Activated effector memory CD4-positive, alpha-beta T cell treated with Interleukin-2 at 50 U/mL for 16 hours (primary cell): ENCODE results near the gene BTD.

Source experiments
- DNase-seq: peaks from one replicate; pipeline ENCODE4 v3.0.0-alpha.2; 2020

BTD gene

DNA sequence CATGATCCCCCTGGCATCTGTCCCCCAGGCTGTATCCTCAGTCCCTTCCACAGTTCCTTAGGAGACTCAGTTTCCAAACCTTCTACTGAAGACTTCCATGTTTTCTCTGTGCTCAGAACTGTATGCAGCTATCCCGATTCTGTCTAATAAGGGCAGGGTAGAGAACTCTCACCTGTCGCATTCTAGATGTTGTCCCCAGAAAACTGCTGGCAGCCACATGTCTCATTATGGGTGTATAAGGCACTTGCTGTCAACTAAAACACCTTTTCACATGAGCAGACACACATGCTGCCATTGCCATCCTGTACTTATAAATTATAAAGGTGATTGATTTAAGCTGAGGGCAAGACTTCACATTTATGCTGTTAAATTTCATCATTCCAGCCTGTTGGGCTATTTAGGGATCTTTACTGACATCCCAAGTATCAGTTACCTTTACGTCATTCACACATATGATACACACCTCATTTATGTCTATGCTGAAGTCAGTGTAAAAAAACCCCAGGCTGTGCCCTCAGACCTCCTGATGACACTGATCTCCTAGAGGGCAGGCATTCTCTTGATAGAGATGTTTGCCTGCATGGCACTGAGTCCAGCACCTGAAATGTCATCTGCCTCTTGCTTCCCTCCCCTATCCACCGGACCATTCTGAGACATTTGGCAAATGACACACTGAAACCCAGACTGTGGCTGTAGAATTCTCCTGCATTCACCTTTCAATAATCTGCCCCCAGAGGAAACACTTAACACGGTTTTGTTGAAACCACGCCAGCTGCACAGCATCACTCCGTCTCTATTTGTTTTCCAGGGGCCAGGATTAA, 35.8 kb downstream of the BTD start:
- no peak for DNase-seq

DNA sequence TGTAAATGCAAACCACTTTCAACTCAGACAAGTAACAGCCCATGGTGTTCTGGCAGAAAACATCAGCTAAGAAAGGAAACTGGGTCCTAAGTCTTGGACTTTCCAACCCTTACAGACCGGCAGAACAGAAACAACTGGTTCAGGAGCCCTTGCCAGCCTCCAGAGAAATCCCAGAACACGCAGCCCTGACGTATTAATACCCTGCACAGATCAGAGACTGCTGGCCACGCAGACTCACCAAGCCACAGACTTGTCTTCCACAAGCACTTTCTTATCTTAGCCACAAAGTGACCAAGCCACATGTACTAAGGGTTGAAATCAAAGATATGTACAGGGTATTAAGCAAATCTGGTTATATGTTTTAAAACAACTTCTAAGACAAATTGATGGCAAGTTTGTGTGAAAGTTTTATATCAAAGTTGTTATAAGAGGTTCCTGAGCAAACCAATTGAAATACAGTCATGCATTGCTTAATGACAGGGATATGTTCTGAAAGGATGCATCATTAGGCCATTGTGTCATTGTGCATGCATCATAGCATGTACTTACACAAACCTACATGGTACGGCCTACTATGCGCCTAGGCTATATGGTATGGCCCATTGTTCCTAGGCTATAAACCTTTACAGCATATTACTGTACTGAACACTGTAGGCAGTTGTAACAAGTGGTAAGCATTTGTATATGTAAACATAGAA, 36.8 kb downstream of the BTD start:
- DNase-seq, result no peak

DNA sequence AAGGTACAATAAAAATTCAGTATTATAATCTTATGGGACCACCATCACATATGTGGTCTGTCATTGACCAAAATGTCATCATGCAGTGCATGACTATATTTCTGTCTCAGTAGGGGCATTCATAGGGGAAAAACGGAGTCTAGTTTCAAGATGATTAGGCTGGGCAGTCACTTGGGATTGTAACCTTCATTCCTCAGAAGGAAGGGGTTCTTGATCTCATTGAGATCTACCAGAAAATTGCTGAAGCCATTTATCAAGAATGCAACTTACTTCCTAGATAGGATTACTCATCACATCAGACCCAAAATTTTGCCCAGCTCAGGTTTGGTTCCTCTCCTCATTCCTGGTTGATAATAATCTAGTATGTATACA, 37.3 kb downstream of the BTD start:
- no peak for DNase-seq

DNA sequence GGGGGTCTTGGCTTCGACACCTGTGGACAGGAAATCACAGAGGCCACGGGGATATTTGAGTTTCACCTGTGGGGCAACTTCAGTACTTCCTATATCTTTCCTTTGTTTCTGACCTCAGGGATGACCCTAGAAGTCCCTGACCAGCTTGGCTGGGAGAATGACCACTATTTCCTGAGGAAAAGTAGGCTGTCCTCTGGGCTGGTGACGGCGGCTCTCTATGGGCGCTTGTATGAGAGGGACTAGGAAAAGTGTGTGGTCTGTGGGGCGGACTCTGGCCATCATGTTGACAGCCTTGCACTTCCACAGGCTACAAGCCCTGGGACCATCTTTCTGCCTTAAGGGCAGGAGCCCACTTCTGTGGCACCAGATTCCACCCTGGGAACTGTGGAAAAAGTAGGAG, 43.7 kb downstream of the BTD start:
- no peak for DNase-seq

DNA sequence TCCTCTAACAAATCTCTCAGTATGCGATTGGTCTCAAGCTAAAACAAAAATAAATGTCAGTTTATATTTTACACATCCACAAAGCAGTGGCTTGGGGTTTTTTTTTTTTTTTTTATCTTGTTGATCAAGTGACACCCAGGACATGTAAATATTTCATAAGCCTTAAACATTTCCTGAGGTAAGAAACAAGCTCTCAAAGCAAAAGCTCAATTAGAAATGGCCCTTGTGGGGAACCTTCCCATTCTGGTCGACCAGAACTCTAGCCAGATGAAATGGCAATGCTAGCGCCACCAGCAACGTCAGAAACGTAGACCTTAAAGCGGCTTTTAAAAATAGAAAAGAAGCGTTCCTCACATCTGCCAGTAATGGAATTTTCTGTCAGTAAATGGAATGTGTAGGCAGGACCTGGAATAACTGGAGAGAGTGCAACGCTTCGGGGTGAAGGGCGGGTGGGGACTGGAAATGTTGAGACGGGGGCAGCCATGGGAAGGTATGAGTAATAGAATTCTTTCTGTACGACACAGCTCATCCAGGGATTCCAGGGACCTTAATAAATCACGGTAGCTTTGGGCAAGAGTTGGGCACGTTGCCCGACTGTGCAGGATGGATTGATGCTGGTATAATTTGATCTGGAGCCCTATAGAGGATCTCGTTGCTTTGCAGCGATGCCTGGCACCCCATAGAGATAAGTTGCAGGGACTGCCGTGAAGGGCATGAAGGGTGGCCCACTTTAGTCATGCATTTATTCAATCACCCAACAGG, 44.4 kb downstream of the BTD start:
- DNase-seq, result no peak

DNA sequence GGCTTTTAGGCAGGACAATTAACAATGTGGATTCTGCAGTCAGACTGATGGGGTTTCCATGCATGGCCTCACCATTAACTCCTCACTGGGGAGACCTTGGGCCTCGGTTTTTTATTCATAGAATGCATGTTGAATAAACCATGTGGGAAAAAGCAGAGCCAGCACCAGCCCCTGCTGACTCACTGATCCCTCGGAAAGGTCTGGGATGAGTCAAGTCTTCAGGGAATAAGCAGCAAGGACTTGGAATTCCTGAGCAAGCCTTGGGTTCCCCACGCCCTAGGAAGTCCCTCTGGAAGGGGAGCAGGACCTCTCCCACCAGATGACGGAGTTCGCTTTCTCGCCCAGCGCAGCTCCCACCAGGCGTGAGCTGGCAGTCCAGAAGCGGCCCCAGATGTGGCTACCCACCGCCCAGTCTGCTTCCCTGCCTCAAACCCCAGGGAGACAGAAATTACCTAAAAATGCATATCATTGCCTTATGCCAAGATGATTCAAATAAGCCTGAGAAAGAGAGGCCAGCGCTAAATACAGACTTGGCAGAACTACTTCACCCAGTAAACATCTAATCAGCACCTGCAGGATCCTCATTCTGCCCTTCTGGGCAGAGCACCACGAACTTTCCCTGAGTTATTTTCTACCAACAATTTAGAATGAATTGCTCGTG, 45.4 kb downstream of the BTD start:
- no peak for DNase-seq

DNA sequence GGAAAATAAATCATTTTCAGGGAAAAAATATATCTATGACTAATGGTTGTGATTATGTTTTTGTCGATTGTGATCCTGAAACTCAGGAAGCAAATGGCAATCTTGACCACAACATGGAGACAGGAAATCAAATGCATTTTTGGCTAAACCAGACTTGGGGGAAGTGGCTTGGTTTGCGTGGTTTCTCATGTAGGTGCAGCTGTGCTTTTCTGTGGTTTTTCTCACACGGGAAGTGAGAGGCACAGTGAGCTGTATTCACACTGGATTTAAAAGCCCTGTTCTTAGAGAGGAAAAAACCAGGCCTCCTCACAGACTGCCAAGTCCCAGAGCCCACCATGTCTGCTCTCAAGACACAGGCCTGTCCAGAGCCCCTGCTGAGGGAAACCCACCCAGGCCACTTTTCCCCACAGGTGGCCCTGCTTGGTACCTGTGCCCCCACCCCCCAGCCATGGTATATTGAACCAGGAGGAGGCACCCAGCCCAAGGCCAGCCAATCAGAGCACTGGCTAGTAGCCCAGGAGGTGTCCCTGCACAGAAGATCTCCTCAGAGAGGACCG, 46.1 kb downstream of the BTD start:
- DNase-seq, result peak; percentile 40

DNA sequence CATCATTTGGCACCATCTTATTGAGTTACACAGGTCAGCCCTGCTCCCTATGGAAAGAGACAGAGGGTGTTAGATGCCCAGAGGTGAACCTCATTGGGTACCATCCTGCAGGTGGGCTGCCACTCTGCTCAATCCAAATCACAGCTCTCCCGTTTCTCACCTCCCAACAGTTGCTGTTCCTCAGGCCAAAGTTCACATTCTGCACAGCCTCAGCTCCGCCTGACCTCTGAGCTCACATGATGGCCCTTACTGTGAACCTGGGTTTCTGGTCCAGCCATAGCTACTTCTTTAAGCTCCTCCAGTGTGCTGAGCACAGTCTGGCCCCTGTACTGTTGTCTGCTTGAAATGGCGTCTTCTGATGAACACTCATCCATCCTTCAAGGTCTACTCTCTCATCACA, 47.8 kb downstream of the BTD start:
- no peak for DNase-seq

DNA sequence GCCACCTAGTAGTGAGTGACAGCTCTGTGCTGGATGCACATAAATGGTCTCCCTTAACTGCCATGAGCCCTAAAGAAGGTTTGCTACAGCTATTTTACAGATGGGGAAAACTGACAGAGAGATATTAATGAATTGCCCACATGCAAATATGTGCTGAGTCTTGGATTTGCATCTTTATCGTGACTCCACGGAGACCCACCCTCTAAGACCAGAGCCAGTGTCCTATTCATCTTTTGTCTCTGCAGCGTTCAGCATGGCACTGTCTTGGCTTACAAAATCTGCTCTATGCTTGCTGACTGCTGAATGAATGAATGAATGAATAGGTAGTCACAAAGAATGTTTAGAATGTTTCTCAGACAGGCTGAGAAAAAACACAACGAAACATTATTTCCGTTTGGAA, 48.3 kb downstream of the BTD start:
- DNase-seq, result no peak

DNA sequence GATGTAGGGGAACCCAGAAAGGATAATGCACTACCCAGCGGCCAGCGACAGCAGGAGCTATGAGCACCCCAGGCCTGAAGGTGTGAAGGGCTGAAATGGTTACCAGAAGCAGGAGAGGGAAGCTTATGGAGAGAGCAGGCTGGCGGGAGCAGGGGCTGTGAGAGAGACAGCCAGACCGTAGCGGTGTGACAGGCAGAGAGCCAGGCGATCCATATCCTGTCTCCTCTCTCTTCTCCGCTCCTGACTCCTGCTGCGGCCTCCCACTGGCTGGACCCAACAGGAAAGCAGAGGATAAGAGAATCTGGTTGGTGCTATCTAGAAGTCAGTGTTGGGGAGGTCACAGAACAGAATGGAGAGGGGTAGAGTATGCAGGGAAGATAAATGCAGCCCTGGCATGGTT, 49.9 kb downstream of the BTD start:
- DNase-seq, result no peak

DNA sequence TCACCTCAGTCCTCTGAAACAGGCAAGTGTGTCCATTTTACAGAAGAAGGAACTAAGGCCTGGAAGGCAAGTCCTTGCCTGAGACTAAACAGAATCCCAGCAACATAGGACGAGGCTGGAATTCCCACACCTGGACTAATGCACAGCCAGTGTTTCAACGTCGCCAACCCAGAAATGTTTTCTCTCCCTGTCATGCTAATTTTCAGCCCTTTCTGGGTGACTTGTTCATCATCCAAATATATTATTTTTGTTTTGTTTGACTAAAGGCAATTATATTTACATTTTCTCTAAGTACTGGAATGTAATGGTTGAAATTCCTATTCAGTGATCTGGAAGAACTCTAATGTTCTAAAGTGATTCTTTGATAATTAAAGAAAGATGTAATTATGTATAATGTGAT, 51.8 kb downstream of the BTD start:
- no peak for DNase-seq

DNA sequence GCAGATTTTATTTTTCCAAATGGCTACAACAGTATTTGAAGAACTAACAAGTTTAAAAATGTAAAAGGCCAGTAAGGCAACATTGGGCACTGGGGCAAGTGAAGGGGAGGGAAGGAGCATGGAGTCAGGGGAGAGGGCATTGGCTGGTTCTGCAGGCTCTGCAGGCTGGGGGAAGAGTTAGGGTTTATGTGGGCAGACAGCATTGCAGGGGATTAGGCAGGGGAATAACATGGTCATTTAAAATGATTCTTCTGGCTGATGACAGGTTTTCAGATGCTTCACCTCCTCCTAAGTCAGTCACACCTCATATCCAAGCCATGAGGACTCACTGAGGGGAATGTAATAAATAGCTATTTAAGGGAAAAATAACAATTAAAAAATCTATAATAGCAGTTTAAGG, 52.6 kb downstream of the BTD start:
- DNase-seq, result no peak

DNA sequence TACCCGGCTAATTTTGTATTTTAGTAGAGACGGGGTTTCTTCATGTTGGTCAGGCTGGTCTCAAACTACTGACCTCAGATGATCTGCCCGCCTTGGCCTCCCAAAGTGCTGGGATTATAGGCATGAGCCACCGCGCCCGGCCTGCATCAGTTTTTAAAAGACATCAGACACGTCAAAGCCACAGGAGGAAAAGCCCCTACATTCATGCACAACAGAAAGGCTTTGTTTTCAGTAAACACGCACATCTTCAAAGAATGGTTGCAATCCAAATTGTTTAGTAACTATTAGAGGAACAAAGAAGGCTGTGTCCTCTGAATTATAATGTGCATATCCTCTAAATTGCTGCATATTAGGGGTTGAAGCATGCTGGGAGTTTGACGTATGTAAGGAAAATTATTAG, 53.3 kb downstream of the BTD start:
- DNase-seq, result no peak

DNA sequence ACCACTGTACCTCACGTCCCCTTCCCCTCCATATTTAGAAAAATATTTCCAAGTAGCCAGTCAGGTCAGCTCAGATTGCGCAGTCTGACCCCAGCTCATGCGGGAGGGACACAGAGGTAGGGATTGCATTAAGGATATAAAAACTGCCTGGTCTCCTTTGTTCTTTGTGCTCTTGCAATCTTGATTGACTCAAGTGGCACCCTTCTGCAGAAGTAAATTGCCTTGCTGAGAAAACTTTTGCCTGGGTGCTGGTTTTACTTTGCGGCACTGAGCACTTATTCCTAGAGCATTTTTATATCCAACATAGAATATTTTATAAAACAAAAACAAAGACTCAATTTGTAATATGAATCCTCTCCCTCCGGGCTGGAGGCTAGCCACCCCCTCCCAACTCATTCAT, 54.8 kb downstream of the BTD start:
- no peak for DNase-seq

DNA sequence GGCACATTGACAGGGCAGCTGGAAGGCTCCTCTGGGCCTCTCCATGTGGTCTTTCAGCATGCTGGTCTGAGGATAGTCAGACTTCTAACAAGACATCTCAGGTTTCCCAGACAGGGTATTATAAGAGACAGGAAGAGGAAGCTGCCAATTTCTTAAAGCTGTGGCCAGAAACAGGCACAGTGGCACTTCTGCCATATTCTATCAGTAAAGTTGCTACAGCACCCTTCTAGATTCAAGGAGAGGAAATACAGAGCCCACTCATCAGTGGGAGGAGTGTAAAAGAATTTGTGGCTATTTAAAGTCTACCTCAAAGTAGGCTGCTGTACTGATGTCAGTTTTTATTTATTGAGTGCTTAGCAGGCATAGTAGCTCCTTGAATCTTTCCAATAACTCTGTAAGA, 55.5 kb downstream of the BTD start:
- no peak for DNase-seq

DNA sequence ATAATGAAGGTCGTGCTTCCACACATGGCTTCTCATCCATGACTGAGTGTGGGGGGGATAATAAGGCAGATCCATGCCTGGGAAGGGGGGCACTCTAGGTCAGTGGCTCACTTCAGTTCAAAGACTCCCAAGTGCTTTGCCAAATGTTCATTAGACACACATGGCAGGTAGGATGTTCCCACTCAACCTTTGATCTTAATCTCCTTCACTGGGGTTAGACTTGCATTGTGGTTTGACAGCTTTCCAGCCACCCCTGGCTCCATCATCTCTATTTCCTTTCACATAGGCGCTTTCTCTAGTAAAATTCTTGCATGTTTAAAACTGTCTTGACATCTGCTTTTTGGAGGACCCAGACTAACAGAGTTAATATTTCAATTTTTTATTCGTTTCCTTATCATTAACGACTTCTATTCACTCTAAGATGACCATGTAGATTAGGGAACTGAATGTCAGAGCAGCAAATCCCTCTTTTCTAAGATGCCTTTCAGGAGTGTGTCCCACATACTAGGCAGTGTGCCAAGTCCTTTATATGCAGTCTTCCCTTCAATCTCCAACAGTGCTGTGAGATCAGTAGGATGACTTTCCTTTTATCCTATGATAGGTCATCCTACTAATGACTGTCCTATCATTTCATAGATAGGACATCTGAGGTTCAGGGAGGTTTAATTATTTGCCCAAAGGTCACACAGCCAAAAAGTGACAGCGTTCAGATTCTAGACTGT, 57.9 kb downstream of the BTD start:
- DNase-seq, result no peak

DNA sequence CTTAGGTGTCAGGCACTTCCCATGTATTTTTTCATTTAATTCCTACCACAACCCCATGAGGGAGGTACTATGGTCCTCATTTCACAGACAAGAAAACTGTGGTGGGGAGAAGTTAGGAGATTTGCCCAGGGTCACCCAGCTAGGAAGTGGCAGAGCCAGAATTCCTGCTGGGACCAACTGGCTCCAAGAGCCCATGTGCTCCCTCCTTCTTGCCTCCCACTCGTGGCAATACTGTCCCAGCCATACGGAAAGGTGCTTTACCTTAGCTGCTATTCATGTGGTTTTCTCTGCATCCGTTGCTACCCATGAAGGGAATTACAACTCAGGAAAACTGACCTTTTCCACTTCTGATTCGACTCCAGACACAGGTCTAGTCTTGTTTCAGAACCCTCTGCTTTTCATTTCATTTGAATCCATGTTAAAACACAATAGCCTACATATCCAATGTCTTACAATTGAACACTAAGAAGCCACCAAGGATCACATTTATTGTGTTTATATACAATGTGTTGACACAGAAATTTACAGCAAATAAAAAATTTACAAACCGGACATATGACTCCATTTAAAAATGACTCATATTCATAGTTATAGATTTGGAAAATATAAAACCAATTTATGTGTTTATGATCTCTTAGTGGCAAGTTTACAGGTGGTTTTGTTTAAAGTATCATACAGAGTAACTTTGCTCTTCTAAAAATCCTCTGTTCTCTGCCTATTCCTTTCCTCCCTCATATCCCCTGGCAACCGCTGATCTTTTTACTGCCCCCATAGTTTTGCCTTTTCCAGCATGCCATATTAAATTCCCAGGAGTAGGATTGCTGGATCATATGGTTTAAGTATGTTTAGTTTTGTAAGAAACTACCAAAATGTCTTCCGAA, 58.8 kb downstream of the BTD start:
- DNase-seq, result no peak

DNA sequence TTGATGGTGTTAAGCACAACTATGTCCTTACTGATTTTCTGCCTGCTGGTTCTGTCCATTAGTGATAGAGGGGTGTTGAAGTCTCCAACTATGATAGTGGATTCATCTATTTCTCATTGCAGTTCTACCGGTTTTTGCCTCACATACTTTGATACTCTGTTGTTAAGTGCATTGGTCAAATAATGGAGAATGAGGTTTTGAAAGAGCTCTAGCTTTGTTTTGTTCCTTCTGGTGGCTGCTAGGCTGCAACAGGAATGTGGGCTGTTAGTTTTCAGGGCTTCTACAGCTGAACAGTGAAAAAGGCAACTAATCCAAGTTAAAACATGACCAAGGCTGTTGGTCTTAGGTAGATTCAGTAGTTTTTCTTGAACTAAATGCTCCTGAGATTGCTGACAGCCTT, 62.6 kb downstream of the BTD start:
- no peak for DNase-seq

DNA sequence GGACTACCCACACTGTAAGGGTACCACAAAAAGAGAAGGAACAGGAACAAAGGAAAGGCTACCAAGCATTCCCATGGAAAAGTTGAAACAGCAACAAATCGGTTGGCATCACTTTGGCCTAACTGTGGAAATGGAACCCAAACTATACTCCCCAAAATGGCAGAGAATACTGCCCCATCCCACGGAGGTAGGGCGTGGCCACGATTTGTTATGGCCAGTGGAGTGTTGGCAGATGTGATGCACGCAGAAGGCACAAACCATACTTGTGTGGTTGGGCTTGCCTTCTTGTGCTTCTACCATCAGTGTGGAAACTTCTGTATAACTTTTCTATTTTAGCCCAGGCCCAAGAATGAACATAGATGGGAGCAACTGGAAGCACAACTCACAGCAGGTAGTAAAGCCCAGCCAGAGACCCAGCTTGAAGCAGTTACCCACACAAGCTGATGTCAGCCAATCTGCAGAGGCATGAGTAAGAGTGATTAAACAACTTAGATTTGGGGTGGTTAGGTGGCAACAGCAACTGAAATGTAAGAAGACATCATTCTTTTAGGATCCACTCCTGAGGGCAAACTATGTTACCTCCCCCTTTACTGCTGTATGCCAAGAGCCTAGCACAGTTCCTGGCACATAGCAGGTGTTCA, 64.1 kb downstream of the BTD start:
- no peak for DNase-seq

DNA sequence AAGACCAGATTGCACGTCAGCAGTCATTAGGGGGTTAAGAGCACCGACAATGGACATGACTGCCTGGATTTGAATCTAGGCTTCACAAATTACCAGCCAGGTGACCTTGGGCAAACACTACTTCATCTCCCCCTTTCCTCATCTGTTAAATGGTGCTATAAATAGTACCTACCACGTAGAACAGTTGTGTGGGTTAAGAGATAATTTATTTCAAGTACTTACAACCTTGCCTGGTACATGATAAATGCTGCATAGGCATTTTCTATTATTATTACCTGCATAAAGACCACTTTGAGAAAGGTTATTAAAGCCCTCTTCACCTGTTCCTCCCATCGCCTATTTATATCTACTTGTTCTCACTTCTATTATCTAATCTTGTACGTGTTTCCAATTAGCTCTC, 64.7 kb downstream of the BTD start:
- DNase-seq, result no peak

DNA sequence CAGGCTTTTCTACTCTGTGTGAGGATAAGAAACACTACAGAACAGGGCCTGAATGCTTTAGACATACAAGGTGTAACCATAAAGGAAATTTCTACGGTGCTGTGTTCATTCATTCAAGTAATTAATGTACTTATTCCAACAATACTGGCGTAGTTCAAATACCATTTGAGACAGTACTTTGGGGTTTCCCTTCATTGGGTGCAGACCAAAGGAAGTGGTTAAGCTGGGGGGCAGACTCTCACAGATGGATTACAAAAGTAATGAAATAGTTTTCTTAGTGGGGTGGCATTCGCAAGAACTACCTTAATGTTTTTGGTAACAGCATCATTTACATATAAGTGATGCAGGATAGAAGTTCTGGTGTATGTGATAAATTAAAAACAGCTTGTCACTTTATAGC, 65.9 kb downstream of the BTD start:
- DNase-seq, result no peak
